WTC11 (cell line): ENCODE data around the gene SNX25. TPM values are rescaled to one million over a fixed set of nuclear protein-coding genes. Genes with fewer than 3 reads are reported as not detected.

Experiments
- ATAC-seq: fragments of 200-7000 bp; cut with Tn5 transposase; 2 replicates; pipeline ENCODE4 v1.10.0; 2021; ENCODE audit warnings: mild to moderate bottlenecking, moderate library complexity
- CTCF ChIA-PET: fragments of 300-600 bp; sonication (Branson Sonifier 250); formaldehyde crosslinking; loops from one replicate; lab custom pipeline; 2021; ENCODE audit warnings: antibody characterized with exemption; lab: Charles Lee
- POLR2A ChIA-PET: fragments of 350-600 bp; sonication (Branson Sonifier 250); formaldehyde crosslinking; loops from one replicate; lab custom pipeline; 2021; ENCODE audit warnings: antibody characterized with exemption; lab: Charles Lee
- DNase-seq: peaks from one replicate; pipeline ENCODE4 v3.0.0; 2021; ENCODE audit warnings: low spot score
- H3K27ac Mint-ChIP-seq: 2 replicates; pipeline ENCODE4 v1.8.0; 2021; ENCODE audit warnings: mixed read lengths
- H3K27me3 Mint-ChIP-seq: 2 replicates; pipeline ENCODE4 v1.8.0; 2021; ENCODE audit warnings: low read depth, mild to moderate bottlenecking, moderate library complexity, mixed read lengths
- H3K36me3 Mint-ChIP-seq: 2 replicates; pipeline ENCODE4 v1.8.0; 2021; ENCODE audit warnings: mixed read lengths
- H3K4me1 Mint-ChIP-seq: 2 replicates; pipeline ENCODE4 v1.8.0; 2022; ENCODE audit warnings: mixed read lengths
- H3K4me3 Mint-ChIP-seq: 2 replicates; pipeline ENCODE4 v1.8.0; 2021; ENCODE audit warnings: mild to moderate bottlenecking, moderate library complexity, mixed read lengths
- H3K9me3 Mint-ChIP-seq: 2 replicates; pipeline ENCODE4 v1.8.0; 2021; ENCODE audit warnings: mixed read lengths
- AR ChIP-seq: fragments of 250-450 bp; sonication (Bioruptor Pico); IDR thresholded peaks from 2 replicates; pipeline ENCODE4 v1.9.0; 2021; ENCODE audit warnings: mild to moderate bottlenecking
- ATF3 ChIP-seq: sonication (generic); formaldehyde crosslinking; conservative IDR thresholded peaks from 2 replicates; pipeline ENCODE4 v1.8.1; 2022; ENCODE audit warnings: mild to moderate bottlenecking, missing genetic modification reagents
- ATF6 ChIP-seq: sonication (generic); formaldehyde crosslinking; IDR thresholded peaks from 2 replicates; pipeline ENCODE4 v1.8.1; 2023; ENCODE audit warnings: mild to moderate bottlenecking, missing genetic modification reagents
- CREB1 ChIP-seq: sonication (generic); formaldehyde crosslinking; IDR thresholded peaks from 2 replicates; pipeline ENCODE4 v1.8.0; 2023; ENCODE audit warnings: mild to moderate bottlenecking, missing genetic modification reagents
- CTCF ChIP-seq: fragments of 200-600 bp; IDR thresholded peaks from 2 replicates; pipeline ENCODE4 v1.8.0; 2022; ENCODE audit warnings: antibody characterized with exemption
- E2F1 ChIP-seq: sonication (generic); formaldehyde crosslinking; IDR thresholded peaks from 2 replicates; pipeline ENCODE4 v1.8.0; 2022; ENCODE audit warnings: mild to moderate bottlenecking, missing genetic modification reagents
- E2F5 ChIP-seq: sonication (generic); formaldehyde crosslinking; IDR thresholded peaks from 2 replicates; pipeline ENCODE4 v1.8.1; 2022; ENCODE audit warnings: mild to moderate bottlenecking, moderate library complexity, missing genetic modification reagents
- HMGA2 ChIP-seq: fragments of 250-450 bp; sonication (Bioruptor Pico); IDR thresholded peaks from 2 replicates; pipeline ENCODE4 v1.4.0; 2021; ENCODE audit warnings: mild to moderate bottlenecking, moderate library complexity
- IRF2 ChIP-seq: sonication (generic); formaldehyde crosslinking; IDR thresholded peaks from 2 replicates; pipeline ENCODE4 v1.8.0; 2022; ENCODE audit warnings: low read depth, missing genetic modification reagents, borderline replicate concordance
- KAT7 ChIP-seq: sonication (generic); formaldehyde crosslinking; IDR thresholded peaks from 2 replicates; pipeline ENCODE4 v1.8.1; 2023; ENCODE audit warnings: missing genetic modification reagents, mild to moderate bottlenecking, borderline replicate concordance
- MXD4 ChIP-seq: fragments of 250-450 bp; sonication (Bioruptor Pico); IDR thresholded peaks from 2 replicates; pipeline ENCODE4 v1.8.0; 2021; ENCODE audit warnings: mild to moderate bottlenecking, moderate library complexity, borderline replicate concordance
- OVOL2 ChIP-seq: fragments of 250-450 bp; sonication (Bioruptor Pico); IDR thresholded peaks from 2 replicates; pipeline ENCODE4 v1.9.0; 2021; ENCODE audit warnings: mild to moderate bottlenecking, borderline replicate concordance
- SMAD3 ChIP-seq: sonication (generic); formaldehyde crosslinking; IDR thresholded peaks from 2 replicates; pipeline ENCODE4 v1.8.0; 2022; ENCODE audit warnings: missing genetic modification reagents, mild to moderate bottlenecking, borderline replicate concordance
- TCF7 ChIP-seq: sonication (generic); formaldehyde crosslinking; IDR thresholded peaks from 2 replicates; pipeline ENCODE4 v1.8.0; 2022; ENCODE audit warnings: mild to moderate bottlenecking, low read depth, missing genetic modification reagents, moderate library complexity
- ZNF263 ChIP-seq: sonication (generic); formaldehyde crosslinking; IDR thresholded peaks from 2 replicates; pipeline ENCODE4 v1.8.1; 2022; ENCODE audit warnings: low read depth, mild to moderate bottlenecking, moderate library complexity, missing genetic modification reagents
- ZNF416 ChIP-seq: fragments of 250-450 bp; sonication (Bioruptor Pico); IDR thresholded peaks from 2 replicates; pipeline ENCODE4 v1.9.0; 2021; ENCODE audit warnings: mild to moderate bottlenecking, inconsistent platforms
- ZNF671 ChIP-seq: fragments of 250-450 bp; sonication (Bioruptor Pico); IDR thresholded peaks from 2 replicates; pipeline ENCODE4 v1.8.0; 2021; ENCODE audit warnings: mild to moderate bottlenecking
- total RNA-seq: library from RNA; stranded (reverse); gene quantifications from 3 replicates; pipeline ENCODE4 v1.2.3, GENCODE V29; 2021
- TF ChIP-seq, protein P1 (sequence below): sonication (generic); formaldehyde crosslinking; IDR thresholded peaks from 2 replicates; pipeline ENCODE4 v1.8.1; 2022; ENCODE audit warnings: missing genetic modification reagents, borderline replicate concordance
- TF ChIP-seq, protein P2 (sequence below): sonication (generic); formaldehyde crosslinking; IDR thresholded peaks from 2 replicates; pipeline ENCODE4 v1.8.1; 2022; ENCODE audit warnings: low read depth, missing genetic modification reagents, borderline replicate concordance

Gene SNX25
- total RNA-seq, 1 experiment from 2014 or later: 16.9 TPM

- Mint-ChIP-seq H3K27me3 (no peaks in the 10 kb centered on the region), H3K36me3 (peaks cover 49% of the 10 kb centered on the region), H3K4me3 (no peak overlapping the region), H3K4me1 (peaks cover 22% of the 10 kb centered on the region), H3K27ac (no peak overlapping the region)
- ChIA-PET POLR2A (no interaction called here), CTCF (no interaction called here)
- no peak for ATAC-seq
- no peak for DNase-seq
- no peak for TF ChIP-seq KAT7 (CRISPR knock-in tag)
- TF ChIP-seq, protein P1, sequence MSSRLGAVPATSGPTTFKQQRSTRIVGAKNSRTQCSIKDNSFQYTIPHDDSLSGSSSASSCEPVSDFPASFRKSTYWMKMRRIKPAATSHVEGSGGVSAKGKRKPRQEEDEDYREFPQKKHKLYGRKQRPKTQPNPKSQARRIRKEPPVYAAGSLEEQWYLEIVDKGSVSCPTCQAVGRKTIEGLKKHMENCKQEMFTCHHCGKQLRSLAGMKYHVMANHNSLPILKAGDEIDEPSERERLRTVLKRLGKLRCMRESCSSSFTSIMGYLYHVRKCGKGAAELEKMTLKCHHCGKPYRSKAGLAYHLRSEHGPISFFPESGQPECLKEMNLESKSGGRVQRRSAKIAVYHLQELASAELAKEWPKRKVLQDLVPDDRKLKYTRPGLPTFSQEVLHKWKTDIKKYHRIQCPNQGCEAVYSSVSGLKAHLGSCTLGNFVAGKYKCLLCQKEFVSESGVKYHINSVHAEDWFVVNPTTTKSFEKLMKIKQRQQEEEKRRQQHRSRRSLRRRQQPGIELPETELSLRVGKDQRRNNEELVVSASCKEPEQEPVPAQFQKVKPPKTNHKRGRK (CRISPR knock-in tag): no peak
- TF ChIP-seq OVOL2 (CRISPR knock-in tag): no peak
- TF ChIP-seq SMAD3 (CRISPR knock-in tag): no peak
- no peak for TF ChIP-seq TCF7 (CRISPR knock-in tag)
- no peak for TF ChIP-seq ZNF263 (CRISPR knock-in tag)
- TF ChIP-seq, all 79 proteins: peak for 0
- H3K9me3 Mint-ChIP-seq: no peaks in the 10 kb centered on the region
Observed at GRCh38 chr4:185398618-185399017, 189.2 kb downstream of the SNX25 start.

GRCh38 chr4:185399466-185399865, 190.1 kb downstream of the SNX25 start:
- CTCF ChIA-PET: no interaction called here
- no peak overlapping the region for H3K4me3 Mint-ChIP-seq
- POLR2A ChIA-PET: no interaction called here
- H3K27me3 Mint-ChIP-seq: no peaks in the 10 kb centered on the region
- ATAC-seq (no peak), DNase-seq (no peak)
- no peak overlapping the region for H3K27ac Mint-ChIP-seq
- peaks cover 51% of the 10 kb centered on the region for H3K36me3 Mint-ChIP-seq
- peaks cover 20% of the 10 kb centered on the region for H3K4me1 Mint-ChIP-seq
- H3K9me3 Mint-ChIP-seq: no peaks in the 10 kb centered on the region
- TF ChIP-seq E2F5: no peak
- no peak for TF ChIP-seq E2F1 (CRISPR knock-in tag)
- TF ChIP-seq CTCF: no peak
- TF ChIP-seq ZNF671 (CRISPR knock-in tag): no peak
- TF ChIP-seq, protein P2, sequence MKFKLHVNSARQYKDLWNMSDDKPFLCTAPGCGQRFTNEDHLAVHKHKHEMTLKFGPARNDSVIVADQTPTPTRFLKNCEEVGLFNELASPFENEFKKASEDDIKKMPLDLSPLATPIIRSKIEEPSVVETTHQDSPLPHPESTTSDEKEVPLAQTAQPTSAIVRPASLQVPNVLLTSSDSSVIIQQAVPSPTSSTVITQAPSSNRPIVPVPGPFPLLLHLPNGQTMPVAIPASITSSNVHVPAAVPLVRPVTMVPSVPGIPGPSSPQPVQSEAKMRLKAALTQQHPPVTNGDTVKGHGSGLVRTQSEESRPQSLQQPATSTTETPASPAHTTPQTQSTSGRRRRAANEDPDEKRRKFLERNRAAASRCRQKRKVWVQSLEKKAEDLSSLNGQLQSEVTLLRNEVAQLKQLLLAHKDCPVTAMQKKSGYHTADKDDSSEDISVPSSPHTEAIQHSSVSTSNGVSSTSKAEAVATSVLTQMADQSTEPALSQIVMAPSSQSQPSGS: no peak
- no peak for TF ChIP-seq HMGA2 (CRISPR knock-in tag)
- no peak for TF ChIP-seq ZNF416 (CRISPR knock-in tag)
- TF ChIP-seq AR (CRISPR knock-in tag): no peak
- TF ChIP-seq ATF3 (CRISPR knock-in tag): no peak
- TF ChIP-seq MXD4 (CRISPR knock-in tag): no peak
- no peak for TF ChIP-seq IRF2 (CRISPR knock-in tag)
- TF ChIP-seq, protein P1 (CRISPR knock-in tag): no peak
- TF ChIP-seq ATF6 (CRISPR knock-in tag): no peak
- TF ChIP-seq ZNF263 (CRISPR knock-in tag): no peak
- no peak for TF ChIP-seq CREB1 (CRISPR knock-in tag)
